Measurements from ENCODE around the gene TENM4.

- TF ChIP-seq CTCF (IDR thresholded peaks at IDR 0.05) = no peak
- TF ChIP-seq POLR2AphosphoS5 (IDR thresholded peaks at IDR 0.05) = no peak
- no peak for TF ChIP-seq POLR2A (IDR thresholded peaks at IDR 0.05)
Measured at GRCh38 chr11:79453617-79454016, 12.8 kb upstream of the TENM4 start.
